ENCODE results near the gene FOXG1. TPM values are rescaled to one million over a fixed set of nuclear protein-coding genes. Genes with fewer than 3 reads are reported as not detected.

Gene FOXG1
- total RNA-seq, 1 experiment from 2014 or later: not detected

DNA sequence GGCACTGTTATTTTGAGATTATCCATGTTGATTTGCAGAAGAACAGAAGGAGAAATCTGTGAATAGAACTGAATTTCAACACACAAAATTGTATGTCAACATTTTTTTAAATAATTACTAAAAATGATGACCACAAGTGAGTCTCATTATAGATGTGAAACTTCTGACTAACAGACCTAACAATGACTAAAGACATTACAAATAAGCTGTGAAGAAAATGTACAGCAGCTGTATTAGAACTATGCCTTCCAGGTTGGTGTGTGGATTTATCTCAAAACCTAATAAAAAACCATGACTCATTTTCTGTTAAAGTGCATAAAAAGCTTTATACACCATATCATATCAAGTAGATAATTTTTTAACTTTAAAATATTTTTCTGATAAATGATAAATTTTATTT lies 22.5 kb upstream of the FOXG1 start:
- H3K4me3 Mint-ChIP-seq (ENCODE audit: low read depth, unreplicated experiment): no peak overlapping the region
- TF ChIP-seq, protein P1, sequence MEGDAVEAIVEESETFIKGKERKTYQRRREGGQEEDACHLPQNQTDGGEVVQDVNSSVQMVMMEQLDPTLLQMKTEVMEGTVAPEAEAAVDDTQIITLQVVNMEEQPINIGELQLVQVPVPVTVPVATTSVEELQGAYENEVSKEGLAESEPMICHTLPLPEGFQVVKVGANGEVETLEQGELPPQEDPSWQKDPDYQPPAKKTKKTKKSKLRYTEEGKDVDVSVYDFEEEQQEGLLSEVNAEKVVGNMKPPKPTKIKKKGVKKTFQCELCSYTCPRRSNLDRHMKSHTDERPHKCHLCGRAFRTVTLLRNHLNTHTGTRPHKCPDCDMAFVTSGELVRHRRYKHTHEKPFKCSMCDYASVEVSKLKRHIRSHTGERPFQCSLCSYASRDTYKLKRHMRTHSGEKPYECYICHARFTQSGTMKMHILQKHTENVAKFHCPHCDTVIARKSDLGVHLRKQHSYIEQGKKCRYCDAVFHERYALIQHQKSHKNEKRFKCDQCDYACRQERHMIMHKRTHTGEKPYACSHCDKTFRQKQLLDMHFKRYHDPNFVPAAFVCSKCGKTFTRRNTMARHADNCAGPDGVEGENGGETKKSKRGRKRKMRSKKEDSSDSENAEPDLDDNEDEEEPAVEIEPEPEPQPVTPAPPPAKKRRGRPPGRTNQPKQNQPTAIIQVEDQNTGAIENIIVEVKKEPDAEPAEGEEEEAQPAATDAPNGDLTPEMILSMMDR (IDR thresholded peaks at IDR 0.05; ENCODE audit: unreplicated experiment): no peak
- no TSS peak for BruUV-seq (replicated peaks)
- H3K27me3 Mint-ChIP-seq (ENCODE audit: unreplicated experiment): no peaks in the 10 kb centered on the region
- H3K27ac Mint-ChIP-seq (ENCODE audit: unreplicated experiment): no peak overlapping the region
- H3K4me1 Mint-ChIP-seq (ENCODE audit: low read depth, unreplicated experiment): peaks cover 23% of the 10 kb centered on the region
- intact Hi-C loops (cut with micrococcal nuclease; ENCODE audit: unreplicated experiment): loop anchor here (5.0 kb wide), 1 partner anchor 67 kb away; no protein-coding TSS in a partner anchor
- H3K9me3 Mint-ChIP-seq (ENCODE audit: low read depth, unreplicated experiment): peaks cover 3% of the 10 kb centered on the region
- H3K36me3 Mint-ChIP-seq (ENCODE audit: insufficient read depth, unreplicated experiment): no peaks in the 10 kb centered on the region
- DNase-seq: no peak
- CTCF ChIA-PET: interaction anchor here (0.6 kb wide), 1 partner anchor 14 kb away, joined by 3 read pairs; no protein-coding TSS in a partner anchor

DNA sequence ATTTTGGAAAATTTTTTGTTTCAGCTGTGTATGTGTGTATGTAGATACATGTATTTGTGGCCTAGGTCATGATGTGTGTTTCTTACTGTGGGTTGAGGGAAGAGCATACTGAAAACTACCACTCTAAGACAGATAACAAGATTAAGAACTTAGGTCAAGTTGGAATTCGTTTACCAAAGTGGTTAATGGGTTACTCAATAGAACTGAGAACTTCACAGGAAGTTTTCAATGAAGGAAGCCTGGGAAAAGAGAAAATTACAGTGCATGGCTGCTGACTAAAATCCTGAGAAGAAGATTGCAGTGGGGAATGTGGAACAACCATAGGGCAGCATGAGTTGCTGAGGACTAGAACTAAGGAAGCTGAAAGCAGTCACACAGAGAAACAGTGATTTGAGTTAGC lies 21.4 kb upstream of the FOXG1 start:
- TF ChIP-seq, protein P1 (IDR thresholded peaks at IDR 0.05; ENCODE audit: unreplicated experiment): no peak
- CTCF ChIA-PET: no interaction called here
- Mint-ChIP-seq H3K4me1 (ENCODE audit: low read depth, unreplicated experiment) (peaks cover 23% of the 10 kb centered on the region), H3K36me3 (ENCODE audit: insufficient read depth, unreplicated experiment) (no peaks in the 10 kb centered on the region), H3K27ac (ENCODE audit: unreplicated experiment) (no peak overlapping the region), H3K4me3 (ENCODE audit: low read depth, unreplicated experiment) (no peak overlapping the region), H3K9me3 (ENCODE audit: low read depth, unreplicated experiment) (peaks cover 3% of the 10 kb centered on the region), H3K27me3 (ENCODE audit: unreplicated experiment) (no peaks in the 10 kb centered on the region)
- no TSS peak for BruUV-seq (replicated peaks)
- intact Hi-C loops (cut with micrococcal nuclease; ENCODE audit: unreplicated experiment): no loop called here
- DNase-seq: no peak

DNA sequence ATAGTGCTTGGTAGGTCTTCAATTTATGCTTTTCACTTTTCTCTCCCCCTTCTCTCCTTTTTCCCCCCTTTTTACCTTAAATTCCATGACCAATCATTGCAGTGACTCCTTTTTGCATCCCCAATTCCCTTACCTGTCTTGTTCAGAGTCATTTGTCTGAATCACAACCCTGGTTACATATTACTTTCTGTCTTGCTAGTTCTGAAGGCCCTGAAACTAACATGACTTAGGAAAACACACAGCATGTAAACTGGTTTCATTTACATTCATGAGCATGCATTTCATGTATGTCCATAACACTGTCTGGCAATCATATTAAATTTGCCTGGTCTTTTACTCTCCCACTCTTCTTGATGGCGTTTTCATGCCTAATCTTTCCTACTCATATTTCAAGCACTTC lies 20.3 kb upstream of the FOXG1 start:
- no peak overlapping the region for H3K4me3 Mint-ChIP-seq (ENCODE audit: low read depth, unreplicated experiment)
- TF ChIP-seq, protein P1 (IDR thresholded peaks at IDR 0.05; ENCODE audit: unreplicated experiment): no peak
- DNase-seq: no peak
- H3K36me3 Mint-ChIP-seq (ENCODE audit: insufficient read depth, unreplicated experiment): no peaks in the 10 kb centered on the region
- BruUV-seq (replicated peaks): no TSS peak
- intact Hi-C loops (cut with micrococcal nuclease; ENCODE audit: unreplicated experiment): no loop called here
- H3K27ac Mint-ChIP-seq (ENCODE audit: unreplicated experiment): no peak overlapping the region
- peaks cover 23% of the 10 kb centered on the region for H3K4me1 Mint-ChIP-seq (ENCODE audit: low read depth, unreplicated experiment)
- no peaks in the 10 kb centered on the region for H3K27me3 Mint-ChIP-seq (ENCODE audit: unreplicated experiment)
- CTCF ChIA-PET: interaction anchor here (0.6 kb wide), 1 partner anchor 901 kb away, joined by 6 read pairs; no protein-coding TSS in a partner anchor
- peaks cover 3% of the 10 kb centered on the region for H3K9me3 Mint-ChIP-seq (ENCODE audit: low read depth, unreplicated experiment)

DNA sequence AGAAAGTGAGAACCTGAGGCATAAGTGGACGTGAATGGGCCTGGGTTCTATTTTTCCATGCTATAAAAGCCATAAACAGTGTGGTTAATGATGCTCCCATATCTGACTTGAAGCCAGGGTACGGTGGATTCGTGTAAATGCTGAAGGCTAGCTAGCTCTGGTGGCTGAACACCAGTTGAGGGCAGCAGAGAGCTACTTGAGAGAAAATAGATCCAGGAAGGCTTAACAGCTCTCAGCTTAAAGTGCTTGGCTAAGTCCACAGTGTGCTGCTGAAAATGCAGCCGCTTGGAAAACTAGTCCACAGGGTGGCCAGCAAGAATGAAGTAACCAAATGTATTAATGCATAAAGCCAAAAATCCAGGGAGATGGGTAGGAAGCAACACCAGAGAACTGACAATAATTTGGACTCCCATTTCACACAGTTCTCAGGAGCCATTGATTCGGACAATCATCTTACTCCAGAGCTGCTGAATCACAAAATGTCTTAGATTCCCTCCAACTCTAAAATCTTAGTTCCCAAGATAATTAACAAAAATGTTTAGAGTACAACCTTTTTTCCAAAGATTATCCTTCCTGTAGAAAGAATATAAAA lies 15.0 kb upstream of the FOXG1 start:
- CTCF ChIA-PET: interaction anchor here (0.5 to 1.2 kb wide), 5 partner anchors 14 to 1692 kb away, joined by 3 to 4 read pairs (median 3); no protein-coding TSS in a partner anchor
- peaks cover 18% of the 10 kb centered on the region for H3K4me1 Mint-ChIP-seq (ENCODE audit: low read depth, unreplicated experiment)
- H3K27me3 Mint-ChIP-seq (ENCODE audit: unreplicated experiment): peaks cover 23% of the 10 kb centered on the region
- DNase-seq: peak; percentile 65
- BruUV-seq (replicated peaks): no TSS peak
- TF ChIP-seq, protein P1 (IDR thresholded peaks at IDR 0.05; ENCODE audit: unreplicated experiment): peak; percentile 62
- H3K9me3 Mint-ChIP-seq (ENCODE audit: low read depth, unreplicated experiment): peaks cover 3% of the 10 kb centered on the region
- intact Hi-C loops (cut with micrococcal nuclease; ENCODE audit: unreplicated experiment): loop anchor here (10.0 kb wide), 1 partner anchor 263 kb away; no protein-coding TSS in a partner anchor
- H3K36me3 Mint-ChIP-seq (ENCODE audit: insufficient read depth, unreplicated experiment): no peaks in the 10 kb centered on the region
- H3K27ac Mint-ChIP-seq (ENCODE audit: unreplicated experiment): no peak overlapping the region
- H3K4me3 Mint-ChIP-seq (ENCODE audit: low read depth, unreplicated experiment): no peak overlapping the region

All from Calu3 (cell line).